AG09319 (cell line): ENCODE results near the gene PSMB5.

ENCODE experiments used
- DNase-seq: peaks from one replicate; pipeline ENCODE4 v3.0.0-alpha.2; 2010; ENCODE audit warnings: low read depth; ENCODE audit errors: extremely low read depth
- CTCF ChIP-seq: IDR thresholded peaks from 2 replicates; pipeline ENCODE4 v1.5.1; 2011; ENCODE audit warnings: low read depth, mild to moderate bottlenecking, inconsistent platforms, low read length, moderate library complexity

PSMB5 gene

DNA sequence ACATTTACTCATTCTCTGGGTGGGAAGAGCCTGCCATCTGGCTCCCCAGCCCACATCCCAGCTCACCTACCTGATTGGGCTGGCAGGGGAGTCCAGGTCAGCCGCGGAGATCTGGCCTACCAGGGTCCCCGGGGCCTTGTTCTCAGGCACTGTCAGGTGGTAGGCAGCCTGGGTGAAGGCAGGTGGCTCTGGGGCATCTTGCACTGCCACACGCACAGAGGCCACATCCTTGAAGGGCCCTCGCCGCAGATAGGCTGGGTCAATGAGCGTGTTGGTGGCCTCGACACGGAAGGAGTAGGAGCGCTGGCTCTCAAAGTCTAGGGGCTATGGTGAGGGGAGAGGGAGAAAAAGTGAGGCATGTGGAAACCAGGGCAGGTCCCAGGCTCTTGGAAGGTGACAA, 18.7 kb upstream of the PSMB5 start:
- no peak for DNase-seq
- no peak for TF ChIP-seq CTCF

DNA sequence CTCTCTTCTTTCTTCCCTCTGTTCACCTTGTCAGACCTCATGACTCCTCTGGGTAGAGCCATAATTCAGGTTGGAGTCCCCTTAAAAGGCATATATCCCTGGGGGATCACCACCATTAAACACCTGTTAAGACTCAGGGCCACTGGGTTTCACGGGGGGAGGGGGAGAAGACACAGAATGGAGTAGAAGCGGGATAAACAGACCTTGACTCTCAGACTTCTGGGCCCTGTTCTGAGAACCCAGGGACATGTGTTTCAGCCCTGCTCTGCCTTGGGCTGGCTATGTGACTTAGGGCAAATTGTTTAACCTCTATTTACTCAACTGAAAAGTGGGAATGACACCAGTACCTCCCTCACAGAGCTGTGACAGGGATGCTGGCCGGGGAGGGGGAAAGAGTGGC, 18.0 kb upstream of the PSMB5 start:
- no peak for DNase-seq
- no peak for TF ChIP-seq CTCF

DNA sequence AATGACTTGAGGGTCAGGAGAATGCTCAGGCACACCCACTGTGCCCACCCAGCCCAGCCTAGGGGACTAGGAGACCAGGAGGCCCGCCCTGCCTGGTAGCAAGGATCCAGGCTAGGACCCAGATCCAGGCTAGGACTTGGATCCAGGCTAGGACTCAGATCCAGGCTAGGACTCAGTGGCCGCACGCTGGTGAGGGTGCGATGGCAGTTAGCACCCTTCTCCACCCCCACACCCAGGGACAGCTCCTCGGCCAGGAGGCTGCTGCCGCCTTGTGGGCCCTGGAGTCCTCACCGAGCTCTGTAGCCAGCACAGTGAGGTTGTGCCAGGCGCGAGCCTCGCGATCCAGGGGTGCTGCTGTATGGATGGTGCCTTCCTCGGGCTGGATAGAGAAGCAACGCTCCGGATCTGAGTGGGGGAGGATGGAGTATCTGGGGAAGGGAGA, 17.5 kb upstream of the PSMB5 start:
- no peak for DNase-seq
- TF ChIP-seq CTCF = no peak; the same call in 1 of the 2 replicates

DNA sequence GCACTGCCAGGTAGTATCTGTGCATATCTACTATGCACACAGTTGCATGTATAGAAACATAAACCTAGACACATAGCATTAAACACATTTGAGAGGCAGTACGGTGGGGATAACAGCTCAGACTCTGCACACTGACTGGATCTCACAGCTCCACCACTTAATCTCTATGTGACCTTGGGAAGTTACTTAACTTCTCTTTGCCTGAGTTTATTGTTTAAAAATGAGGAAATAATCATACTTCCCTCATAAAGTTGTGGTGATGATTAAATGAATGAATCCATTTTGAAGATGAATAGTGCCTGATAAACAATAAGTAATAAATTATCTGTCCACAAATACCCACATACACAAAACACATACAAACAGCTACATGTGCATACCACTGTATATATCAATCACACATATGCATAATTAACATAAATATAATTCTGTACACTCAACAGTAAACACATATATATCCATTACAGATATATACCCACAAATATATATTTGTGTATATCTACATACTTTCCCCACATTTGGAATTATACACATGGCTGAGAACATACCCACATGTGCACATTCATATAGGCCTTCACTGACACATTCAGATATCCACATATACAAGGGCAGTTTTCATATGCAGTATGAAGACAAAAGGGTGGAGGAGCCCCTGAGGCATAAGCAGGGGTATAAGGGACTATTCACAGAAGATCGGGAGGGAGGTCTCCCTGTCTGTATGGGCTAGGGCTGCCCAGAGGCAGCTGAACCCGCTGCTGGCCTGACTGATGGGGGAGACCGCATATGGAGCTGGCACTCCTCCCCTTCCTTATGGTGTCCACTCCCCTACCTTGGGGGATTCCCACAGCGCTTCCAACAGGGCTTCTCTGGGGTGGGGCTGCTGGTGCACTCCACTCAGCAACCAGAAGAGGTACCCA, 16.7 kb upstream of the PSMB5 start:
- no peak for DNase-seq
- TF ChIP-seq CTCF = no peak

GRCh38 chr14:23049011-23049410, 14.3 kb upstream of the PSMB5 start:
- DNase-seq = no peak
- TF ChIP-seq CTCF = no peak

GRCh38 chr14:23047751-23048693, 13.3 kb upstream of the PSMB5 start:
- no peak for TF ChIP-seq CTCF
- DNase-seq = no peak

DNA sequence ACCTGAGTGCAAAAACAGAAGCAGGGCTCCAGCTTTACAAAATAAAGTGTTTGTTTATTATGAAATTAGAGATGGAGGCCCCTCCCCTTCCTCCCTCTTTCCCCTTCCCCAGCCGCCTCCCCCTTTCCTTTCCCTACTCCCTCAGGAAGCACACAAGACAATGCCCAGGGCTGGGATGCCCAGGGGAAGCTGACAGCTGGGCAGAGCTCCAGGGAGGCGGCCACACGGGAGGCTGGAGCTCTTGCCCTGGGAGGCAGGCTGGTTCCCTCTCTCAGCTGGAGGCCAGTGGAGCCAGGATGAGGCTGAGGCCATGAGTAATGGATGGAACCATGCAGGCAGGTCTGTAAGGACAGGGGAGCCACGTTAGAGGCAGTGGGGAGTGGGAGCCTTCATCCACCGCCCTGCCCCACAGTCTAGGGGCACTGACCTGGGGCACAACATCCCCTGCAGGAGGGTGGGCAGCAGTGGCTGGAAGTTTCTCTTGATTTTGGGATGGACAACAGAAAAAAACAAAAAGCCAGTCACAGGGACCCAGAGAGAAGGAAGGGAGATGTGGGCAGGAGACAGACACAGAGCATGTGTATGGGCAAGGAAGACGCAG, 12.4 kb upstream of the PSMB5 start:
- DNase-seq = no peak
- no peak for TF ChIP-seq CTCF
